WTC11 (cell line): ENCODE measurements around the gene SPRING1. TPM values are rescaled to one million over a fixed set of nuclear protein-coding genes. Genes with fewer than 3 reads are reported as not detected.

Source experiments
- ATAC-seq: fragments of 200-7000 bp; cut with Tn5 transposase; 2 replicates; pipeline ENCODE4 v1.10.0; 2021; ENCODE audit warnings: mild to moderate bottlenecking, moderate library complexity
- CTCF ChIA-PET: fragments of 300-600 bp; sonication (Branson Sonifier 250); formaldehyde crosslinking; loops from one replicate; lab custom pipeline; 2021; ENCODE audit warnings: antibody characterized with exemption; lab: Charles Lee
- POLR2A ChIA-PET: fragments of 350-600 bp; sonication (Branson Sonifier 250); formaldehyde crosslinking; loops from one replicate; lab custom pipeline; 2021; ENCODE audit warnings: antibody characterized with exemption; lab: Charles Lee
- DNase-seq: peaks from one replicate; pipeline ENCODE4 v3.0.0; 2021; ENCODE audit warnings: low spot score
- H3K27ac Mint-ChIP-seq: 2 replicates; pipeline ENCODE4 v1.8.0; 2021; ENCODE audit warnings: mixed read lengths
- H3K27me3 Mint-ChIP-seq: 2 replicates; pipeline ENCODE4 v1.8.0; 2021; ENCODE audit warnings: low read depth, mild to moderate bottlenecking, moderate library complexity, mixed read lengths
- H3K36me3 Mint-ChIP-seq: 2 replicates; pipeline ENCODE4 v1.8.0; 2021; ENCODE audit warnings: mixed read lengths
- H3K4me1 Mint-ChIP-seq: 2 replicates; pipeline ENCODE4 v1.8.0; 2022; ENCODE audit warnings: mixed read lengths
- H3K4me3 Mint-ChIP-seq: 2 replicates; pipeline ENCODE4 v1.8.0; 2021; ENCODE audit warnings: mild to moderate bottlenecking, moderate library complexity, mixed read lengths
- H3K9me3 Mint-ChIP-seq: 2 replicates; pipeline ENCODE4 v1.8.0; 2021; ENCODE audit warnings: mixed read lengths
- E2F5 ChIP-seq: sonication (generic); formaldehyde crosslinking; IDR thresholded peaks from 2 replicates; pipeline ENCODE4 v1.8.1; 2022; ENCODE audit warnings: mild to moderate bottlenecking, moderate library complexity, missing genetic modification reagents
- EMX1 ChIP-seq: fragments of 250-450 bp; sonication (Bioruptor Pico); IDR thresholded peaks from 2 replicates; pipeline ENCODE4 v1.8.0; 2021; ENCODE audit warnings: mild to moderate bottlenecking
- GRHL2 ChIP-seq: fragments of 250-450 bp; sonication (Bioruptor Pico); IDR thresholded peaks from 2 replicates; pipeline ENCODE4 v1.8.0; 2022; ENCODE audit warnings: mild to moderate bottlenecking, moderate library complexity; ENCODE audit not compliant: insufficient replicate concordance, severe bottlenecking
- GTF2I ChIP-seq: fragments of 250-450 bp; sonication (Bioruptor Pico); conservative IDR thresholded peaks from 2 replicates; pipeline ENCODE4 v1.4.0; 2021; ENCODE audit warnings: mild to moderate bottlenecking
- HMGXB4 ChIP-seq: sonication (generic); formaldehyde crosslinking; IDR thresholded peaks from 2 replicates; pipeline ENCODE4 v1.8.1; 2023; ENCODE audit warnings: mild to moderate bottlenecking, moderate library complexity, missing genetic modification reagents
- MLX ChIP-seq: sonication (generic); formaldehyde crosslinking; IDR thresholded peaks from 2 replicates; pipeline ENCODE4 v1.8.1; 2023; ENCODE audit warnings: mild to moderate bottlenecking, missing genetic modification reagents, moderate library complexity
- MXD4 ChIP-seq: fragments of 250-450 bp; sonication (Bioruptor Pico); IDR thresholded peaks from 2 replicates; pipeline ENCODE4 v1.8.0; 2021; ENCODE audit warnings: mild to moderate bottlenecking, moderate library complexity, borderline replicate concordance
- OVOL2 ChIP-seq: fragments of 250-450 bp; sonication (Bioruptor Pico); IDR thresholded peaks from 2 replicates; pipeline ENCODE4 v1.9.0; 2021; ENCODE audit warnings: mild to moderate bottlenecking, borderline replicate concordance
- PRRX2 ChIP-seq: fragments of 250-450 bp; sonication (Bioruptor Pico); IDR thresholded peaks from 2 replicates; pipeline ENCODE4 v1.8.0; 2021; ENCODE audit warnings: mild to moderate bottlenecking
- RORB ChIP-seq: fragments of 250-450 bp; sonication (Bioruptor Pico); IDR thresholded peaks from 2 replicates; pipeline ENCODE4 v1.9.0; 2021; ENCODE audit warnings: mild to moderate bottlenecking
- SOX15 ChIP-seq: fragments of 250-450 bp; sonication (Bioruptor Pico); IDR thresholded peaks from 2 replicates; pipeline ENCODE4 v1.9.0; 2021; ENCODE audit warnings: mild to moderate bottlenecking
- ZBTB43 ChIP-seq: sonication (generic); formaldehyde crosslinking; IDR thresholded peaks from 2 replicates; pipeline ENCODE4 v1.8.1; 2023; ENCODE audit warnings: mild to moderate bottlenecking, missing genetic modification reagents
- ZNF281 ChIP-seq: sonication (generic); formaldehyde crosslinking; IDR thresholded peaks from 2 replicates; pipeline ENCODE4 v1.8.0; 2023; ENCODE audit warnings: mild to moderate bottlenecking, missing genetic modification reagents
- ZNF317 ChIP-seq: sonication (generic); formaldehyde crosslinking; IDR thresholded peaks from 2 replicates; pipeline ENCODE4 v1.8.1; 2023; ENCODE audit warnings: low read depth, mild to moderate bottlenecking, moderate library complexity, missing genetic modification reagents, borderline replicate concordance
- ZNF423 ChIP-seq: fragments of 250-450 bp; sonication (Bioruptor Pico); IDR thresholded peaks from 2 replicates; pipeline ENCODE4 v2.1.2; 2022; ENCODE audit warnings: mild to moderate bottlenecking, moderate library complexity
- ZSCAN18 ChIP-seq: fragments of 250-450 bp; sonication (Bioruptor Pico); IDR thresholded peaks from 2 replicates; pipeline ENCODE4 v2.1.2; 2022; ENCODE audit warnings: mild to moderate bottlenecking, moderate library complexity
- total RNA-seq: library from RNA; stranded (reverse); gene quantifications from 3 replicates; pipeline ENCODE4 v1.2.3, GENCODE V29; 2021

Gene SPRING1
- total RNA-seq, 1 experiment from 2014 or later, result 46.1 TPM

- ATAC-seq, result no peak
- POLR2A ChIA-PET, result interaction anchor here (0.6 kb wide), 1 partner anchor 700 kb away, joined by 3 read pairs; no protein-coding TSS in a partner anchor
- no peak overlapping the region for H3K4me3 Mint-ChIP-seq
Measured at GRCh38 chr12:116697716-116698115, 40.2 kb downstream of the SPRING1 start.

GRCh38 chr12:116697305-116697704 is 40.6 kb downstream of the SPRING1 start:
- POLR2A ChIA-PET, result interaction anchor here (0.6 kb wide), 1 partner anchor 700 kb away, joined by 3 read pairs; no protein-coding TSS in a partner anchor
- H3K4me1 Mint-ChIP-seq, result peaks cover 18% of the 10 kb centered on the region

More at GRCh38 chr12:116697716-116698115, 40.2 kb downstream of the SPRING1 start:
- H3K27me3 Mint-ChIP-seq, result peaks cover 17% of the 10 kb centered on the region
- DNase-seq, result no peak
- peaks cover 4% of the 10 kb centered on the region for H3K36me3 Mint-ChIP-seq
- CTCF ChIA-PET, result interaction anchor here (0.6 to 2.5 kb wide), 26 partner anchors 10 to 769 kb away, joined by 3 to 31 read pairs (median 4); no protein-coding TSS in a partner anchor
- peaks cover 13% of the 10 kb centered on the region for H3K9me3 Mint-ChIP-seq
- H3K4me1 Mint-ChIP-seq, result peaks cover 18% of the 10 kb centered on the region
- TF ChIP-seq ZSCAN18, result no peak
- H3K27ac Mint-ChIP-seq, result no peak overlapping the region

GRCh38 chr12:116695464-116695725 is 42.5 kb downstream of the SPRING1 start:
- POLR2A ChIA-PET, result no interaction called here
- peaks cover 17% of the 10 kb centered on the region for H3K27me3 Mint-ChIP-seq
- H3K9me3 Mint-ChIP-seq, result peaks cover 8% of the 10 kb centered on the region
- TF ChIP-seq GTF2I (CRISPR knock-in tag) (no peak), PRRX2 (CRISPR knock-in tag) (no peak), SOX15 (no peak)
- no peak overlapping the region for H3K4me3 Mint-ChIP-seq
- H3K36me3 Mint-ChIP-seq, result peaks cover 4% of the 10 kb centered on the region
- H3K4me1 Mint-ChIP-seq, result peaks cover 18% of the 10 kb centered on the region
- DNase-seq (no peak), ATAC-seq (no peak)
- H3K27ac Mint-ChIP-seq, result no peak overlapping the region
- CTCF ChIA-PET, result interaction anchor here (1.1 kb wide), 1 partner anchor 168 kb away, joined by 3 read pairs; no protein-coding TSS in a partner anchor

More at GRCh38 chr12:116697305-116697704, 40.6 kb downstream of the SPRING1 start:
- CTCF ChIA-PET, result interaction anchor here (0.5 to 2.5 kb wide), 29 partner anchors 9 to 769 kb away, joined by 3 to 31 read pairs (median 4); no protein-coding TSS in a partner anchor
- ATAC-seq (peak; percentile 89), DNase-seq (peak; percentile 72)
- Mint-ChIP-seq H3K27me3 (peaks cover 17% of the 10 kb centered on the region), H3K36me3 (peaks cover 4% of the 10 kb centered on the region), H3K4me3 (no peak overlapping the region), H3K27ac (no peak overlapping the region), H3K9me3 (peaks cover 13% of the 10 kb centered on the region)
- TF ChIP-seq HMGXB4 (CRISPR knock-in tag) (no peak), GRHL2 (CRISPR knock-in tag) (no peak), OVOL2 (CRISPR knock-in tag) (no peak), ZNF317 (CRISPR knock-in tag) (no peak), EMX1 (no peak), MLX (CRISPR knock-in tag) (no peak), ZBTB43 (CRISPR knock-in tag) (no peak)

GRCh38 chr12:116694653-116695463 is 43.0 kb downstream of the SPRING1 start:
- H3K27ac Mint-ChIP-seq, result no peak overlapping the region
- ATAC-seq, result no peak
- H3K9me3 Mint-ChIP-seq, result peaks cover 8% of the 10 kb centered on the region
- CTCF ChIA-PET, result interaction anchor here (0.6 to 1.1 kb wide), 2 partner anchors 168 to 213 kb away, joined by 3 to 5 read pairs; no protein-coding TSS in a partner anchor
- H3K36me3 Mint-ChIP-seq, result peaks cover 4% of the 10 kb centered on the region
- peaks cover 18% of the 10 kb centered on the region for H3K4me1 Mint-ChIP-seq
- peaks cover 17% of the 10 kb centered on the region for H3K27me3 Mint-ChIP-seq
- DNase-seq, result no peak
- H3K4me3 Mint-ChIP-seq, result no peak overlapping the region
- POLR2A ChIA-PET, result no interaction called here
- no peak for TF ChIP-seq ZNF423 (CRISPR knock-in tag)
- TF ChIP-seq GRHL2 (CRISPR knock-in tag), result no peak
- no peak for TF ChIP-seq ZNF281
- TF ChIP-seq RORB (CRISPR knock-in tag), result no peak
- no peak for TF ChIP-seq E2F5 (CRISPR knock-in tag)
- TF ChIP-seq ZBTB43 (CRISPR knock-in tag), result no peak
- no peak for TF ChIP-seq MXD4 (CRISPR knock-in tag)
- TF ChIP-seq GTF2I (CRISPR knock-in tag), result no peak
